ENCODE data around the gene ORAI3.

The ORAI3 gene

GRCh38 chr16:30924076-30924912, 24.6 kb upstream of the ORAI3 start (continued):
- TF ChIP-seq, protein P1, sequence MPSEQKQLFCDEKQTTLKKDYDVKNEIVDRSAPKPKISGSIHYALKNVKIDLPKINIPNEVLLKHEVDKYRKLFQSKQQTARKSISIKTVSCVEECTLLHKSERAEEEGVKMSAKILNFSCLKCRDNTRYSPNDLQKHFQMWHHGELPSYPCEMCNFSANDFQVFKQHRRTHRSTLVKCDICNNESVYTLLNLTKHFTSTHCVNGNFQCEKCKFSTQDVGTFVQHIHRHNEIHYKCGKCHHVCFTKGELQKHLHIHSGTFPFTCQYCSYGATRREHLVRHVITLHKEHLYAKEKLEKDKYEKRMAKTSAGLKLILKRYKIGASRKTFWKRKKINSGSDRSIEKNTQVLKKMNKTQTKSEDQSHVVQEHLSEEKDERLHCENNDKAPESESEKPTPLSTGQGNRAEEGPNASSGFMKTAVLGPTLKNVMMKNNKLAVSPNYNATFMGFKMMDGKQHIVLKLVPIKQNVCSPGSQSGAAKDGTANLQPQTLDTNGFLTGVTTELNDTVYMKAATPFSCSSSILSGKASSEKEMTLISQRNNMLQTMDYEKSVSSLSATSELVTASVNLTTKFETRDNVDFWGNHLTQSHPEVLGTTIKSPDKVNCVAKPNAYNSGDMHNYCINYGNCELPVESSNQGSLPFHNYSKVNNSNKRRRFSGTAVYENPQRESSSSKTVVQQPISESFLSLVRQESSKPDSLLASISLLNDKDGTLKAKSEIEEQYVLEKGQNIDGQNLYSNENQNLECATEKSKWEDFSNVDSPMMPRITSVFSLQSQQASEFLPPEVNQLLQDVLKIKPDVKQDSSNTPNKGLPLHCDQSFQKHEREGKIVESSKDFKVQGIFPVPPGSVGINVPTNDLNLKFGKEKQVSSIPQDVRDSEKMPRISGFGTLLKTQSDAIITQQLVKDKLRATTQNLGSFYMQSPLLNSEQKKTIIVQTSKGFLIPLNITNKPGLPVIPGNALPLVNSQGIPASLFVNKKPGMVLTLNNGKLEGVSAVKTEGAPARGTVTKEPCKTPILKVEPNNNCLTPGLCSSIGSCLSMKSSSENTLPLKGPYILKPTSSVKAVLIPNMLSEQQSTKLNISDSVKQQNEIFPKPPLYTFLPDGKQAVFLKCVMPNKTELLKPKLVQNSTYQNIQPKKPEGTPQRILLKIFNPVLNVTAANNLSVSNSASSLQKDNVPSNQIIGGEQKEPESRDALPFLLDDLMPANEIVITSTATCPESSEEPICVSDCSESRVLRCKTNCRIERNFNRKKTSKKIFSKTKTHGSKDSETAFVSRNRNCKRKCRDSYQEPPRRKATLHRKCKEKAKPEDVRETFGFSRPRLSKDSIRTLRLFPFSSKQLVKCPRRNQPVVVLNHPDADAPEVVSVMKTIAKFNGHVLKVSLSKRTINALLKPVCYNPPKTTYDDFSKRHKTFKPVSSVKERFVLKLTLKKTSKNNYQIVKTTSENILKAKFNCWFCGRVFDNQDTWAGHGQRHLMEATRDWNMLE (tag by site-specific recombination; conservative IDR thresholded peaks at IDR 0.05; ENCODE audit: low read depth), result no peak
- TF ChIP-seq ZBTB26 (tag by site-specific recombination; optimal IDR thresholded peaks at IDR 0.05) (no peak), ZNF335 (tag by site-specific recombination; conservative IDR thresholded peaks at IDR 0.05) (peak; percentile 86), FEZF1 (tag by site-specific recombination; IDR thresholded peaks at IDR 0.05) (no peak), HOXD13 (CRISPR knock-in tag; IDR thresholded peaks at IDR 0.05; ENCODE audit: borderline replicate concordance) (no peak), SETDB1 (IDR thresholded peaks at IDR 0.05; ENCODE audit: insufficient read length, low read length) (no peak), ZSCAN18 (tag by site-specific recombination; IDR thresholded peaks at IDR 0.05) (no peak), ZNF311 (tag by site-specific recombination; IDR thresholded peaks at IDR 0.05; ENCODE audit: borderline replicate concordance) (no peak), ZNF548 (tag by site-specific recombination; IDR thresholded peaks at IDR 0.05) (no peak), SCRT2 (tag by site-specific recombination; IDR thresholded peaks at IDR 0.05) (no peak), ZNF16 (tag by site-specific recombination; IDR thresholded peaks at IDR 0.05; ENCODE audit: low read depth) (no peak), ZNF121 (tag by site-specific recombination; IDR thresholded peaks at IDR 0.05) (no peak), ZNF211 (tag by site-specific recombination; IDR thresholded peaks at IDR 0.05; ENCODE audit: low read depth) (no peak), ZNF292 (tag by site-specific recombination; IDR thresholded peaks at IDR 0.05; ENCODE audit: borderline replicate concordance, low read depth) (no peak), KLF8 (tag by site-specific recombination; IDR thresholded peaks at IDR 0.05) (no peak), GFI1B (tag by site-specific recombination; IDR thresholded peaks at IDR 0.05) (no peak)
- TF ChIP-seq, protein P2, sequence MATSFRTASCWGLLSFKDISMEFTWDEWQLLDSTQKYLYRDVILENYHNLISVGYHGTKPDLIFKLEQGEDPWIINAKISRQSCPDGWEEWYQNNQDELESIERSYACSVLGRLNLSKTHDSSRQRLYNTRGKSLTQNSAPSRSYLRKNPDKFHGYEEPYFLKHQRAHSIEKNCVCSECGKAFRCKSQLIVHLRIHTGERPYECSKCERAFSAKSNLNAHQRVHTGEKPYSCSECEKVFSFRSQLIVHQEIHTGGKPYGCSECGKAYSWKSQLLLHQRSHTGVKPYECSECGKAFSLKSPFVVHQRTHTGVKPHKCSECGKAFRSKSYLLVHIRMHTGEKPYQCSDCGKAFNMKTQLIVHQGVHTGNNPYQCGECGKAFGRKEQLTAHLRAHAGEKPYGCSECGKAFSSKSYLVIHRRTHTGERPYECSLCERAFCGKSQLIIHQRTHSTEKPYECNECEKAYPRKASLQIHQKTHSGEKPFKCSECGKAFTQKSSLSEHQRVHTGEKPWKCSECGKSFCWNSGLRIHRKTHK (tag by site-specific recombination; IDR thresholded peaks at IDR 0.05), result no peak
- TF ChIP-seq, protein P3, sequence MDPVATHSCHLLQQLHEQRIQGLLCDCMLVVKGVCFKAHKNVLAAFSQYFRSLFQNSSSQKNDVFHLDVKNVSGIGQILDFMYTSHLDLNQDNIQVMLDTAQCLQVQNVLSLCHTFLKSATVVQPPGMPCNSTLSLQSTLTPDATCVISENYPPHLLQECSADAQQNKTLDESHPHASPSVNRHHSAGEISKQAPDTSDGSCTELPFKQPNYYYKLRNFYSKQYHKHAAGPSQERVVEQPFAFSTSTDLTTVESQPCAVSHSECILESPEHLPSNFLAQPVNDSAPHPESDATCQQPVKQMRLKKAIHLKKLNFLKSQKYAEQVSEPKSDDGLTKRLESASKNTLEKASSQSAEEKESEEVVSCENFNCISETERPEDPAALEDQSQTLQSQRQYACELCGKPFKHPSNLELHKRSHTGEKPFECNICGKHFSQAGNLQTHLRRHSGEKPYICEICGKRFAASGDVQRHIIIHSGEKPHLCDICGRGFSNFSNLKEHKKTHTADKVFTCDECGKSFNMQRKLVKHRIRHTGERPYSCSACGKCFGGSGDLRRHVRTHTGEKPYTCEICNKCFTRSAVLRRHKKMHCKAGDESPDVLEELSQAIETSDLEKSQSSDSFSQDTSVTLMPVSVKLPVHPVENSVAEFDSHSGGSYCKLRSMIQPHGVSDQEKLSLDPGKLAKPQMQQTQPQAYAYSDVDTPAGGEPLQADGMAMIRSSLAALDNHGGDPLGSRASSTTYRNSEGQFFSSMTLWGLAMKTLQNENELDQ (tag by site-specific recombination; IDR thresholded peaks at IDR 0.05; ENCODE audit: low read depth), result no peak
